ENCODE data around the gene EID2B. TPM values are rescaled to one million over a fixed set of nuclear protein-coding genes. Genes with fewer than 3 reads are reported as not detected.

Gene EID2B
- total and polyA plus RNA-seq, 8 donors = 0.63 to 3.9 (median 0.90) TPM

GRCh38 chr19:39481676-39482075, 51.0 kb downstream of the EID2B start:
- FAIRE-seq (no peak), ATAC-seq (no peak), DNase-seq (no peak)
- peaks cover 0 to 8% (median 8%) of the 10 kb centered on the region in 3 donors for H3K4me1 ChIP-seq
- 40 to 58% methylated on average over 11 of the region's 11 CpGs for WGBS, 2 donors
- H3K27ac ChIP-seq = no peak overlapping the region
- H3K9me3 ChIP-seq = no peaks in the 10 kb centered on the region
- no peaks in the 10 kb centered on the region for H3K36me3 ChIP-seq
- no peaks in the 10 kb centered on the region for H3K27me3 ChIP-seq
- intact Hi-C loops (cut with DNase I) = no loop called here
- TF ChIP-seq CTCF (IDR thresholded peaks at IDR 0.05) = no peak
- peak overlapping the region in 3 of 4 donors; percentile 82 to 99 (median 91) for H3K4me3 ChIP-seq

- intact Hi-C loops (cut with DNase I) = no loop called here
- peak overlapping the region; percentile 82 to 99 (median 92) for H3K4me3 ChIP-seq
- DNase-seq (no peak), FAIRE-seq (no peak), ATAC-seq (no peak)
- no peaks in the 10 kb centered on the region for H3K27me3 ChIP-seq
- H3K27ac ChIP-seq = peak overlapping the region; percentile 31 to 73 (median 60)
- peaks cover 0 to under 1% (median 0%) of the 10 kb centered on the region in 3 donors for H3K36me3 ChIP-seq
- peaks cover 0 to 8% (median 8%) of the 10 kb centered on the region in 3 donors for H3K4me1 ChIP-seq
- 0 to 2% methylated on average over 12 of the region's 12 CpGs for WGBS, 2 donors
- TF ChIP-seq CTCF (IDR thresholded peaks at IDR 0.05) = no peak
- no peaks in the 10 kb centered on the region for H3K9me3 ChIP-seq
These were observed 51.5 kb downstream of the EID2B start for GRCh38 chr19:39481229-39481545.

Other genes with a start within 250 kb of the EID2B start
- gene IFNL1, start 236.4 kb downstream of the EID2B start, total RNA-seq = not detected
- not detected for gene IFNL1, start 236.4 kb downstream of the EID2B start, polyA plus RNA-seq
- 1 to 10 TPM; 1.7 to 2.3 (median 2.2) TPM for gene LRFN1, start 212.0 kb downstream of the EID2B start, total RNA-seq
- gene LRFN1, start 212.0 kb downstream of the EID2B start, polyA plus RNA-seq = 1 to 10 TPM in 1 of 2 donors, under 1 TPM in 1; 0.77 to 1.6 TPM
- gene GMFG, start 196.8 kb downstream of the EID2B start, total RNA-seq = 10 to 100 TPM in 2 of 6 donors, 1 to 10 TPM in 4; 1.7 to 17.3 (median 5.9) TPM
- 10 to 100 TPM; 16.1 to 17.3 TPM for gene GMFG, start 196.8 kb downstream of the EID2B start, polyA plus RNA-seq
- 10 to 100 TPM; 24.1 to 46.4 (median 30.8) TPM for gene SAMD4B, start 190.4 kb downstream of the EID2B start, total RNA-seq
- gene SAMD4B, start 190.4 kb downstream of the EID2B start, polyA plus RNA-seq = 100 to 1,000 TPM; 103 to 106 TPM
- gene PAF1, start 141.7 kb downstream of the EID2B start, total RNA-seq = 10 to 100 TPM; 11.3 to 17.7 (median 14.6) TPM
- gene PAF1, start 141.7 kb downstream of the EID2B start, polyA plus RNA-seq = 10 to 100 TPM; 28.1 to 41.1 TPM
- gene MED29, start 141.5 kb downstream of the EID2B start, total RNA-seq = 10 to 100 TPM; 15.2 to 23.9 (median 17.5) TPM
- gene MED29, start 141.5 kb downstream of the EID2B start, polyA plus RNA-seq = 10 to 100 TPM; 13.2 to 21.0 TPM
- gene ZFP36, start 126.0 kb downstream of the EID2B start, total RNA-seq = 10 to 100 TPM; 20.2 to 45.6 (median 31.9) TPM
- gene ZFP36, start 126.0 kb downstream of the EID2B start, polyA plus RNA-seq = 100 to 1,000 TPM; 104 to 151 TPM
- gene PLEKHG2, start 120.2 kb downstream of the EID2B start, total RNA-seq = 10 to 100 TPM in 1 of 6 donors, 1 to 10 TPM in 5; 3.1 to 15.0 (median 7.8) TPM
- gene PLEKHG2, start 120.2 kb downstream of the EID2B start, polyA plus RNA-seq = 10 to 100 TPM in 1 of 2 donors, 1 to 10 TPM in 1; 6.8 to 12.8 TPM
- gene RPS16, start 96.9 kb downstream of the EID2B start, total RNA-seq = 1,000 to 10,000 TPM in 5 of 6 donors, 100 to 1,000 TPM in 1; 920 to 1,759 (median 1,167) TPM
- 1,000 to 10,000 TPM; 1,276 to 1,384 TPM for gene RPS16, start 96.9 kb downstream of the EID2B start, polyA plus RNA-seq
- gene SUPT5H, start 87.3 kb downstream of the EID2B start, total RNA-seq = 10 to 100 TPM; 49.3 to 69.6 (median 54.0) TPM
- gene SUPT5H, start 87.3 kb downstream of the EID2B start, polyA plus RNA-seq = 100 to 1,000 TPM; 172 to 229 TPM
- gene TIMM50, start 52.0 kb downstream of the EID2B start, total RNA-seq = 10 to 100 TPM; 15.2 to 27.5 (median 21.3) TPM
- gene TIMM50, start 52.0 kb downstream of the EID2B start, polyA plus RNA-seq = 10 to 100 TPM; 38.6 to 40.4 TPM
- under 1 TPM in 1 of 6 donors, not detected in 5; 0.13 TPM for gene DLL3, start 33.9 kb downstream of the EID2B start, total RNA-seq
- gene DLL3, start 33.9 kb downstream of the EID2B start, polyA plus RNA-seq = under 1 TPM in 1 of 2 donors, not detected in 1; 0.14 TPM
- gene SELENOV, start 17.7 kb downstream of the EID2B start, total RNA-seq = not detected
- not detected for gene SELENOV, start 17.7 kb downstream of the EID2B start, polyA plus RNA-seq
- gene EID2, start 7.3 kb upstream of the EID2B start, total RNA-seq = 1 to 10 TPM; 3.3 to 7.5 (median 5.2) TPM
- 10 to 100 TPM in 1 of 2 donors, 1 to 10 TPM in 1; 6.7 to 10.8 TPM for gene EID2, start 7.3 kb upstream of the EID2B start, polyA plus RNA-seq
- not detected for gene LGALS13, start 69.7 kb upstream of the EID2B start, total RNA-seq
- not detected for gene LGALS13, start 69.7 kb upstream of the EID2B start, polyA plus RNA-seq
- gene LGALS16, start 123.1 kb upstream of the EID2B start, total RNA-seq = not detected
- not detected for gene LGALS16, start 123.1 kb upstream of the EID2B start, polyA plus RNA-seq
- gene LGALS14, start 171.6 kb upstream of the EID2B start, total RNA-seq = not detected
- gene LGALS14, start 171.6 kb upstream of the EID2B start, polyA plus RNA-seq = not detected
- gene CLC, start 205.2 kb upstream of the EID2B start, total RNA-seq = 1 to 10 TPM in 1 of 6 donors, under 1 TPM in 1, not detected in 4; 0.47 to 1.4 TPM
- not detected for gene CLC, start 205.2 kb upstream of the EID2B start, polyA plus RNA-seq
- not detected for gene LEUTX, start 246.0 kb upstream of the EID2B start, total RNA-seq
- not detected for gene LEUTX, start 246.0 kb upstream of the EID2B start, polyA plus RNA-seq

Data from pancreas (tissue), 10 donors.